GM20431 (cell line): ENCODE measurements around the gene SLC9A2.

Experiments
- in situ Hi-C: fragments of 300-500 bp; cut with MseI, MboI; formaldehyde crosslinking; loops from one replicate; pipeline ENCODE4 v1.15.0; 2020; ENCODE audit warnings: low sequenced_read_pairs; ENCODE audit not compliant: unreplicated experiment

SLC9A2 gene

GRCh38 chr2:102669401-102669800 is 50.0 kb downstream of the SLC9A2 start:
- in situ Hi-C loops, result no loop called here

- in situ Hi-C loops, result no loop called here
Observed at GRCh38 chr2:102672107-102672776, 52.9 kb downstream of the SLC9A2 start.

- in situ Hi-C loops, result no loop called here
Observed at GRCh38 chr2:102674370-102674769, 55.0 kb downstream of the SLC9A2 start.

GRCh38 chr2:102674836-102675235 is 55.5 kb downstream of the SLC9A2 start:
- in situ Hi-C loops, result no loop called here

- in situ Hi-C loops, result no loop called here
Observed at GRCh38 chr2:102677244-102678215, 58.2 kb downstream of the SLC9A2 start.

GRCh38 chr2:102678442-102678841 is 59.1 kb downstream of the SLC9A2 start:
- in situ Hi-C loops, result no loop called here

GRCh38 chr2:102686479-102687439 is 67.4 kb downstream of the SLC9A2 start:
- in situ Hi-C loops, result no loop called here

- in situ Hi-C loops, result no loop called here
Observed at GRCh38 chr2:102690012-102690411, 70.7 kb downstream of the SLC9A2 start.

GRCh38 chr2:102696463-102696862 is 77.1 kb downstream of the SLC9A2 start:
- in situ Hi-C loops, result no loop called here

- in situ Hi-C loops, result no loop called here
Observed at GRCh38 chr2:102698369-102699111, 79.2 kb downstream of the SLC9A2 start.

- in situ Hi-C loops, result no loop called here
Observed at GRCh38 chr2:102703305-102703704, 84.0 kb downstream of the SLC9A2 start.

- in situ Hi-C loops, result no loop called here
Observed at GRCh38 chr2:102703748-102704147, 84.4 kb downstream of the SLC9A2 start.

- in situ Hi-C loops, result no loop called here
Observed at GRCh38 chr2:102704531-102704930, 85.2 kb downstream of the SLC9A2 start.

- in situ Hi-C loops, result no loop called here
Observed at GRCh38 chr2:102707796-102708695, 88.7 kb downstream of the SLC9A2 start.

- in situ Hi-C loops, result no loop called here
Observed at GRCh38 chr2:102708847-102709559, 89.7 kb downstream of the SLC9A2 start.

GRCh38 chr2:102717308-102718018 is 98.1 kb downstream of the SLC9A2 start:
- in situ Hi-C loops, result no loop called here
